ENCODE measurements around the gene CDCA3. TPM values are rescaled to one million over a fixed set of nuclear protein-coding genes. Genes with fewer than 3 reads are reported as not detected.

Gene CDCA3
- total RNA-seq, 4 donors from 2014 or later: 0.47 to 1.6 (median 1.1) TPM

DNA sequence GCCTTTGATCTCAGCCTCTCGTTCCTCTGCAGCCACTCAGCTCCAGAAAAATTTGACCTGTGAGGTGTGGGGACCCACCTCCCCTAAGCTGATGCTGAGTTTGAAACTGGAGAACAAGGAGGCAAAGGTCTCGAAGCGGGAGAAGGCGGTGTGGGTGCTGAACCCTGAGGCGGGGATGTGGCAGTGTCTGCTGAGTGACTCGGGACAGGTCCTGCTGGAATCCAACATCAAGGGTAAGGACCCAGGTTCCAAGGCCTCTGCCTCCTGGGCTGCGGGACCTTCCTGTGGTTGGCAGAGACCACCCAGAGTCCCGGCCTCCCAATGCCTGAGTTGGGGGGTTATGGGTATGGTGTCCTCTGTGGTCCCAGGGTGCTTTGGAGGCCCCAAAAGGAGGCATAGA, 34.0 kb downstream of the CDCA3 start:
- ATAC-seq (ENCODE audit: low FRiP score) (no peak), DNase-seq (ENCODE audit: low spot score) (no peak)
- TF ChIP-seq, protein P1, sequence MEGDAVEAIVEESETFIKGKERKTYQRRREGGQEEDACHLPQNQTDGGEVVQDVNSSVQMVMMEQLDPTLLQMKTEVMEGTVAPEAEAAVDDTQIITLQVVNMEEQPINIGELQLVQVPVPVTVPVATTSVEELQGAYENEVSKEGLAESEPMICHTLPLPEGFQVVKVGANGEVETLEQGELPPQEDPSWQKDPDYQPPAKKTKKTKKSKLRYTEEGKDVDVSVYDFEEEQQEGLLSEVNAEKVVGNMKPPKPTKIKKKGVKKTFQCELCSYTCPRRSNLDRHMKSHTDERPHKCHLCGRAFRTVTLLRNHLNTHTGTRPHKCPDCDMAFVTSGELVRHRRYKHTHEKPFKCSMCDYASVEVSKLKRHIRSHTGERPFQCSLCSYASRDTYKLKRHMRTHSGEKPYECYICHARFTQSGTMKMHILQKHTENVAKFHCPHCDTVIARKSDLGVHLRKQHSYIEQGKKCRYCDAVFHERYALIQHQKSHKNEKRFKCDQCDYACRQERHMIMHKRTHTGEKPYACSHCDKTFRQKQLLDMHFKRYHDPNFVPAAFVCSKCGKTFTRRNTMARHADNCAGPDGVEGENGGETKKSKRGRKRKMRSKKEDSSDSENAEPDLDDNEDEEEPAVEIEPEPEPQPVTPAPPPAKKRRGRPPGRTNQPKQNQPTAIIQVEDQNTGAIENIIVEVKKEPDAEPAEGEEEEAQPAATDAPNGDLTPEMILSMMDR (IDR thresholded peaks at IDR 0.05): no peak

DNA sequence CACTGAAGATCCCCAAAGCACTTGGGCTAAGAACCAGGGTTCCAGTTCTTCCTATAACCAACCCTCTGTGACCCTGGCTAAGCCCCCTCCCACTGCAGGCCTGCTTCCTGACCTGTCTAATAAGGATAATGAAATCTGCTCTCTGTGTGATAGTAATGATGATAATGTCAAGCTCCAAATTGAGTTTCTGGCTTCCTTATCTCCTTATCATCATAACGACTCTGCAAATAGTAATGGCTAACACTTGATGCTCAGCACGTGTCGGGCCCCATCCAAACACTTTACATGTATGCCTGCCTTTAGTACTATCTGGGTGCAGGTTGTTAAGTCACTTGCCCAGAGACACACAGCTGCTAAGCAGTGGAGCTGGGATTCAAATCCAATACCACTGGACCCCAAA, 34.5 kb downstream of the CDCA3 start:
- DNase-seq (ENCODE audit: low spot score): no peak
- no peak for ATAC-seq (ENCODE audit: low FRiP score)
- TF ChIP-seq, protein P1 (IDR thresholded peaks at IDR 0.05): no peak

DNA sequence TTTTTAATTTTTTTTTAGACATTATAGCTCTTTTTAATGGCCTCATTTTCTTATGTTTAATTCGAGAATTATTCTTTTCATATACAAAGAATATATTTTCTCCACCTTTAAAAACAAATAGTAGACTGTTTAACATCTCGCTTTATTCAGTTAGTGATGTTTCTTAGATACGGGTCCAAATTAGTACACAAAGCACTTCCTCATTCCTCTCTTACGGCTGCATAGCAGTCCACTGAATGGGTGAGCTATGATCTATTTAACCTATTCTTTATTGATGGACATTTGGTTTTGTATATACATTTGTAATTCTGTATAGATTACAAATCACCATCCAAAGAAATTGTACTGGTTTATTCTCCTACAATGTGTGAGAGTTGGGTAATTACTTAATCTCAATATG, 37.7 kb downstream of the CDCA3 start:
- DNase-seq (ENCODE audit: low spot score) (no peak), ATAC-seq (ENCODE audit: low FRiP score) (no peak)
- TF ChIP-seq, protein P1 (IDR thresholded peaks at IDR 0.05): no peak

DNA sequence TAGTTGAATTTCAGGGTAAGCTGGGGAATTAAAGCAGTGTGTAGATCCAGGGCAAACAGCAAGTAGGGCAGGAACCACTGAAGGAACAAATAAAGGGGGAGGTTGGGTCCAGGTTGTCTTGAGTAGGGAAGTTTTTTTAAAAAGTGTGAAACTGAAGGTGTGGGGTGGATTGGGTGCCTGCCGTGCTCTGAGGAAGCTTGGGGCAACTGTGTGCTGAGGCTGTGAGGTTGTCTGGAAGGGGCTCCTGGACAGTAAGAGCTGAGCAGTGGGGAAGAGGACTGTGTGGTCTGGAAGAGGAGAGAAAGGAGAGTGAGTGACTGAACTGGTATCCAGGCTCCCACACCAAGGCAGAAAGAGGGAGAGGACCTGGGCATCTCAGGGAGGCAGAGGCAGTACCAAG, 40.3 kb downstream of the CDCA3 start:
- no peak for DNase-seq (ENCODE audit: low spot score)
- no peak for ATAC-seq (ENCODE audit: low FRiP score)
- TF ChIP-seq, protein P1 (IDR thresholded peaks at IDR 0.05): no peak

DNA sequence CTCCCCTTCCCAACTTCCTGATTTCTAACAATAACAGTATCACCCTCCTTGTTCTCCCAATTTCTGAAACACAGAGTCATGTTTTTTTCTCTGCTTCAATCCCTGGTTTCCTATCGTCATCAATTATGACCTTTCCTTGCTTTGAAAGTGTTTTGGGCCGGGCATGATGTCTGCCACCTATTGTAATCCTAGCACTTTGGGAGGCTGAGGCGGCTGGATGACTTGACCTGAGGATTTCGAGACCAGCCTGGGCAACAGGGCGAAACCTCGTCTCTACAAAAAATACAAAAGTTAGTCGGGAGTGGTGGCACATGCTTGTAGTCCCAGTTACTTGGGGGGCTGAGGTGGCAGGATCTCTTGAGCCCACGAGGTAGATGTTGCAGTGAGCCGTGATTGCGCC, 42.0 kb downstream of the CDCA3 start:
- TF ChIP-seq, protein P1 (IDR thresholded peaks at IDR 0.05): no peak
- no peak for DNase-seq (ENCODE audit: low spot score)
- ATAC-seq (ENCODE audit: low FRiP score): no peak

DNA sequence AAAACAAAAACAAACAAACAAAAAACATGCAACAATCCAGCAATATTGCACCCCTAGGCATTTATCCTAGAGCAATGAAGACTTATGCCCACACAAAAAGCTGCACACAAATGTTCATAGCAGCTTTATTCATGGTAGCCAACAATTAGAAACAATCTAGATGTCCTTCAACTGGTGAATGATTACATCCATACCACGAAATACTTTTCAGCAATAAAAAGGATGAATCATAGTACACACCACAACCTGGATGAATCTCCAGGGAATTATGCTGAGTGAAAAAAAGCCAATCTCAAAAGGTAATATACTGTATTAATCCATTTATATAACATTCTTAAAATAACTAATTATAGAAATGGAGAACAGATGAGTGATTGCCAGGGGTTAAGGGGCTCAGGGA, 43.9 kb downstream of the CDCA3 start:
- no peak for DNase-seq (ENCODE audit: low spot score)
- TF ChIP-seq, protein P1 (IDR thresholded peaks at IDR 0.05): no peak
- no peak for ATAC-seq (ENCODE audit: low FRiP score)

DNA sequence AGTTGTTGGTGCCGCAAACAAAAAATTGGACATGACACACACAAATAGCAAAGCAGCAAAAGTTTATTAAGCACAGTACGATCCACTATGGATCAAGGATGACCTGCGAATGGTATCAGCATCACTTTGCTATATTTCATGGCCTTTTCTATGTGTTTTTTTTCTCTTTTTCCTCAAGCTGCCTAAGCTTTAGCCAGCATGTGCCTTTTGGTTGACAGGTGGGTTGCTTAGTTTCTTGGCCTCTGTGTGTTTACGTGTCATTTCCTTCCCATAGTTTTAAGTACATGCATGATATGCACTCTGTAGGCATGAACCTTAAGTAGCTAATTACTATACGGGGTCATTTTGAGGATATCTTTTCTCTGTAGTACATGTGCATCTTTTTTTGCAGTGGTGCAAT, 51.9 kb downstream of the CDCA3 start:
- no peak for ATAC-seq (ENCODE audit: low FRiP score)
- TF ChIP-seq, protein P1 (IDR thresholded peaks at IDR 0.05): no peak

More for the DNA sequence above, 51.9 kb downstream of the CDCA3 start:
- no peak for DNase-seq (ENCODE audit: low spot score)

Other genes with a start within 250 kb of the CDCA3 start
- 100 to 1,000 TPM; 171 to 213 (median 194) TPM for gene CHD4, start 243.9 kb downstream of the CDCA3 start, total RNA-seq
- 1 to 10 TPM; 2.2 to 6.3 (median 2.4) TPM for gene LPAR5, start 215.3 kb downstream of the CDCA3 start, total RNA-seq
- gene ACRBP, start 203.9 kb downstream of the CDCA3 start, total RNA-seq: 1 to 10 TPM; 1.9 to 3.8 (median 3.2) TPM
- 10 to 100 TPM in 3 of 4 donors, 1 to 10 TPM in 1; 9.7 to 48.7 (median 24.8) TPM for gene ING4, start 188.2 kb downstream of the CDCA3 start, total RNA-seq
- gene ZNF384, start 161.9 kb downstream of the CDCA3 start, total RNA-seq: 10 to 100 TPM; 28.1 to 36.7 (median 34.6) TPM
- not detected for gene PIANP, start 150.5 kb downstream of the CDCA3 start, total RNA-seq
- gene COPS7A, start 127.2 kb downstream of the CDCA3 start, total RNA-seq: 10 to 100 TPM; 51.2 to 64.0 (median 62.7) TPM
- 100 to 1,000 TPM; 127 to 150 (median 129) TPM for gene MLF2, start 98.1 kb downstream of the CDCA3 start, total RNA-seq
- gene PTMS, start 84.9 kb downstream of the CDCA3 start, total RNA-seq: 100 to 1,000 TPM in 2 of 4 donors, 10 to 100 TPM in 2; 77.6 to 143 (median 113) TPM
- gene LAG3, start 78.8 kb downstream of the CDCA3 start, total RNA-seq: 1 to 10 TPM in 2 of 4 donors, under 1 TPM in 2; 0.44 to 2.2 (median 0.92) TPM
- gene CD4, start 61.8 kb downstream of the CDCA3 start, total RNA-seq: 10 to 100 TPM; 19.7 to 26.5 (median 21.8) TPM
- 1 to 10 TPM; 2.8 to 6.7 (median 2.9) TPM for gene GPR162, start 29.5 kb downstream of the CDCA3 start, total RNA-seq
- 10 to 100 TPM in 2 of 4 donors, 1 to 10 TPM in 2; 5.4 to 13.6 (median 10.0) TPM for gene P3H3, start 22.9 kb downstream of the CDCA3 start, total RNA-seq
- 1 to 10 TPM in 1 of 4 donors, under 1 TPM in 2, not detected in 1; 0.25 to 2.0 (median 0.48) TPM for gene GNB3, start 10.4 kb downstream of the CDCA3 start, total RNA-seq
- gene USP5, start 864 bp upstream of the CDCA3 start, total RNA-seq: 10 to 100 TPM; 33.4 to 39.4 (median 36.7) TPM
- 100 to 1,000 TPM; 254 to 446 (median 375) TPM for gene TPI1, start 16.2 kb upstream of the CDCA3 start, total RNA-seq
- 1 to 10 TPM; 4.1 to 6.5 (median 5.7) TPM for gene SPSB2, start 22.0 kb upstream of the CDCA3 start, total RNA-seq
- 10 to 100 TPM in 1 of 4 donors, 1 to 10 TPM in 3; 6.2 to 12.1 (median 7.4) TPM for gene LRRC23, start 53.5 kb upstream of the CDCA3 start, total RNA-seq
- 10 to 100 TPM in 1 of 4 donors, 1 to 10 TPM in 3; 3.5 to 14.3 (median 5.2) TPM for gene ENO2, start 63.3 kb upstream of the CDCA3 start, total RNA-seq
- gene ATN1, start 76.7 kb upstream of the CDCA3 start, total RNA-seq: 10 to 100 TPM; 46.2 to 93.5 (median 59.4) TPM
- not detected for gene RNU7-1, start 92.5 kb upstream of the CDCA3 start, total RNA-seq
- gene C12orf57, start 92.7 kb upstream of the CDCA3 start, total RNA-seq: 100 to 1,000 TPM; 280 to 555 (median 413) TPM
- gene PTPN6, start 100.1 kb upstream of the CDCA3 start, total RNA-seq: 10 to 100 TPM; 19.8 to 42.3 (median 35.9) TPM
- 100 to 1,000 TPM; 173 to 218 (median 189) TPM for gene PHB2, start 119.4 kb upstream of the CDCA3 start, total RNA-seq
- 10 to 100 TPM; 28.8 to 47.1 (median 30.8) TPM for gene EMG1, start 119.6 kb upstream of the CDCA3 start, total RNA-seq
- gene LPCAT3, start 167.2 kb upstream of the CDCA3 start, total RNA-seq: 10 to 100 TPM; 41.7 to 58.2 (median 47.9) TPM
- gene C1S, start 209.4 kb upstream of the CDCA3 start, total RNA-seq: 100 to 1,000 TPM; 490 to 872 (median 705) TPM
- gene C1R, start 241.2 kb upstream of the CDCA3 start, total RNA-seq: 1,000 to 10,000 TPM in 1 of 4 donors, 100 to 1,000 TPM in 3; 571 to 1,080 (median 751) TPM

Data from omental fat pad (tissue), 4 donors.